Liver (tissue), 3 donors: ENCODE measurements around the gene SPACDR.

Experiments
- RAD21 ChIP-seq, 2 donors: IDR thresholded peaks; 2 replicates each; pipeline ENCODE4 v1.6.1; 2016; ENCODE audit warnings: antibody characterized with exemption in 2 of 2, mild to moderate bottlenecking in 2 of 2
- TAF1 ChIP-seq: conservative IDR thresholded peaks from 2 replicates; pipeline ENCODE4 v1.6.1; 2016; ENCODE audit warnings: antibody characterized with exemption, mild to moderate bottlenecking
- TF ChIP-seq, protein P1 (sequence below): fragments of 150-350 bp; IDR thresholded peaks from 2 replicates; pipeline ENCODE4 v1.5.1; 2017; ENCODE audit warnings: improper control_type of control experiment, low read depth, low read length; ENCODE audit not compliant: missing input control
- TF ChIP-seq, protein P2 (sequence below): IDR thresholded peaks from 2 replicates; pipeline ENCODE4 v1.6.1; 2016; ENCODE audit warnings: antibody characterized with exemption, mild to moderate bottlenecking
- TF ChIP-seq, protein P3 (sequence below): IDR thresholded peaks from 2 replicates; pipeline ENCODE4 v1.6.1; 2016; ENCODE audit warnings: antibody characterized with exemption
- TF ChIP-seq, protein P4 (sequence below): IDR thresholded peaks from 2 replicates; pipeline ENCODE4 v1.6.1; 2016; ENCODE audit warnings: antibody characterized with exemption
- donor health status: healthy.
- donor health status: healthy.

DNA sequence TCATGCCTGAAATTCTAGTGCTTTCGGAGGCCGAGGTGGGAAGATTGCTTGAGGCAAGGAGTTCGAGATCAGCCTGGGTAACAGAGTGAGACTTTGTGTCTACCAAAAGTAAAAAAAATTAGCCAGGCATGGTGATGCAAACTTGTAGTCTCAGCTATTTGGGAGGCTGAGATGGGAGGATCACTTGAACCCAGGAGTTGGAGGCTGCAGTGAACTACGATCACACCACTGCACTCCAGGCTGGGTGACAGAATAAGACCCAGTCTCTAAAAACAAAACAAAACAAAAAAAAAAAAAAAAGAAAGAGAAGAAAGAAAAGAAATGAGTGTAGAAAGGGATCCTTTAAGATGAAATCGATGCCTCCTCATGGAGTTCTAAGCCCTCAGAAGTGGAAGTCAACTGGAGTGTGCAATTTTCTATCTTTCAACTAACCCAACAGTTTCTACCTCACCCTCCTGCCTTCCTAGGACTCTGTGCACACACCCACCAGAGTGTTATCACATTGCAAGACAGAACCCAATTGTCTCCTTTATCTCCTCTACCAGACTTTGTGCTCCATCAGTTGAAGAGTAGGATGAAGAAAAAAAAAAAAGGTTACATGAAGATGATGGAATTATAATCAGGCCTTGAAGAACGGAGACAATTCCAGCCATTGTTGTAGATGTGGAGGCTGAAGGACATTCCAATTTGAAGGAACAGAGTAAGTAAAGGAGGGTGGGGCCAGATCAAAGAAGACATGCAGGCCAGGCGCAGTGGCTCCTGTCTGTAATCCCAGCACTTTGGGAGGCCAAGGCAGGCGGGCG lies 46.6 kb upstream of the SPACDR start:
- TF ChIP-seq, protein P1, sequence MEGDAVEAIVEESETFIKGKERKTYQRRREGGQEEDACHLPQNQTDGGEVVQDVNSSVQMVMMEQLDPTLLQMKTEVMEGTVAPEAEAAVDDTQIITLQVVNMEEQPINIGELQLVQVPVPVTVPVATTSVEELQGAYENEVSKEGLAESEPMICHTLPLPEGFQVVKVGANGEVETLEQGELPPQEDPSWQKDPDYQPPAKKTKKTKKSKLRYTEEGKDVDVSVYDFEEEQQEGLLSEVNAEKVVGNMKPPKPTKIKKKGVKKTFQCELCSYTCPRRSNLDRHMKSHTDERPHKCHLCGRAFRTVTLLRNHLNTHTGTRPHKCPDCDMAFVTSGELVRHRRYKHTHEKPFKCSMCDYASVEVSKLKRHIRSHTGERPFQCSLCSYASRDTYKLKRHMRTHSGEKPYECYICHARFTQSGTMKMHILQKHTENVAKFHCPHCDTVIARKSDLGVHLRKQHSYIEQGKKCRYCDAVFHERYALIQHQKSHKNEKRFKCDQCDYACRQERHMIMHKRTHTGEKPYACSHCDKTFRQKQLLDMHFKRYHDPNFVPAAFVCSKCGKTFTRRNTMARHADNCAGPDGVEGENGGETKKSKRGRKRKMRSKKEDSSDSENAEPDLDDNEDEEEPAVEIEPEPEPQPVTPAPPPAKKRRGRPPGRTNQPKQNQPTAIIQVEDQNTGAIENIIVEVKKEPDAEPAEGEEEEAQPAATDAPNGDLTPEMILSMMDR: no peak
- TF ChIP-seq TAF1: no peak
- TF ChIP-seq, protein P2, sequence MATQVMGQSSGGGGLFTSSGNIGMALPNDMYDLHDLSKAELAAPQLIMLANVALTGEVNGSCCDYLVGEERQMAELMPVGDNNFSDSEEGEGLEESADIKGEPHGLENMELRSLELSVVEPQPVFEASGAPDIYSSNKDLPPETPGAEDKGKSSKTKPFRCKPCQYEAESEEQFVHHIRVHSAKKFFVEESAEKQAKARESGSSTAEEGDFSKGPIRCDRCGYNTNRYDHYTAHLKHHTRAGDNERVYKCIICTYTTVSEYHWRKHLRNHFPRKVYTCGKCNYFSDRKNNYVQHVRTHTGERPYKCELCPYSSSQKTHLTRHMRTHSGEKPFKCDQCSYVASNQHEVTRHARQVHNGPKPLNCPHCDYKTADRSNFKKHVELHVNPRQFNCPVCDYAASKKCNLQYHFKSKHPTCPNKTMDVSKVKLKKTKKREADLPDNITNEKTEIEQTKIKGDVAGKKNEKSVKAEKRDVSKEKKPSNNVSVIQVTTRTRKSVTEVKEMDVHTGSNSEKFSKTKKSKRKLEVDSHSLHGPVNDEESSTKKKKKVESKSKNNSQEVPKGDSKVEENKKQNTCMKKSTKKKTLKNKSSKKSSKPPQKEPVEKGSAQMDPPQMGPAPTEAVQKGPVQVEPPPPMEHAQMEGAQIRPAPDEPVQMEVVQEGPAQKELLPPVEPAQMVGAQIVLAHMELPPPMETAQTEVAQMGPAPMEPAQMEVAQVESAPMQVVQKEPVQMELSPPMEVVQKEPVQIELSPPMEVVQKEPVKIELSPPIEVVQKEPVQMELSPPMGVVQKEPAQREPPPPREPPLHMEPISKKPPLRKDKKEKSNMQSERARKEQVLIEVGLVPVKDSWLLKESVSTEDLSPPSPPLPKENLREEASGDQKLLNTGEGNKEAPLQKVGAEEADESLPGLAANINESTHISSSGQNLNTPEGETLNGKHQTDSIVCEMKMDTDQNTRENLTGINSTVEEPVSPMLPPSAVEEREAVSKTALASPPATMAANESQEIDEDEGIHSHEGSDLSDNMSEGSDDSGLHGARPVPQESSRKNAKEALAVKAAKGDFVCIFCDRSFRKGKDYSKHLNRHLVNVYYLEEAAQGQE: no peak
- TF ChIP-seq, protein P3, sequence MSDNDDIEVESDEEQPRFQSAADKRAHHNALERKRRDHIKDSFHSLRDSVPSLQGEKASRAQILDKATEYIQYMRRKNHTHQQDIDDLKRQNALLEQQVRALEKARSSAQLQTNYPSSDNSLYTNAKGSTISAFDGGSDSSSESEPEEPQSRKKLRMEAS: no peak
- no peak for TF ChIP-seq RAD21 (IDR thresholded peaks at IDR 0.05)
- TF ChIP-seq, protein P4, sequence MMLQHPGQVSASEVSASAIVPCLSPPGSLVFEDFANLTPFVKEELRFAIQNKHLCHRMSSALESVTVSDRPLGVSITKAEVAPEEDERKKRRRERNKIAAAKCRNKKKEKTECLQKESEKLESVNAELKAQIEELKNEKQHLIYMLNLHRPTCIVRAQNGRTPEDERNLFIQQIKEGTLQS: no peak
